A673 (cell line): Measurements from ENCODE around the gene BHMT2. TPM values are rescaled to one million over a fixed set of nuclear protein-coding genes. Genes with fewer than 3 reads are reported as not detected.

Experiments
- BruUV-seq: library from RNA; stranded (reverse); fragments of 400-500 nt; replicated peaks from 2 replicates; lab custom pipeline; 2021; lab: Mats Ljungman, UMichigan
- CTCF ChIA-PET: fragments of 300-600 bp; sonication (Branson Sonifier 250); formaldehyde crosslinking; loops from one replicate; lab custom pipeline; 2022; ENCODE audit warnings: antibody characterized with exemption; lab: Charles Lee
- POLR2A ChIA-PET: fragments of 300-600 bp; sonication (Branson Sonifier 250); formaldehyde crosslinking; loops from one replicate; lab custom pipeline; 2022; ENCODE audit warnings: antibody characterized with exemption; ENCODE audit not compliant: low non-redundant PET; lab: Charles Lee
- DNase-seq: peaks from one replicate; pipeline ENCODE4 v3.0.0-alpha.2; 2015; ENCODE audit warnings: low spot score
- H3K27ac ChIP-seq: fragments of 200-600 bp; sonication (generic); 2 replicates; pipeline ENCODE4 v1.5.1; 2016; ENCODE audit warnings: mixed run types, low read depth, mild to moderate bottlenecking, mixed read lengths, antibody characterized with exemption, low read length; ENCODE audit not compliant: poor library complexity, severe bottlenecking
- H3K27me3 ChIP-seq: fragments of 200-600 bp; sonication (generic); replicated peaks from 2 replicates; pipeline ENCODE4 v1.6.1; 2017; ENCODE audit warnings: mixed run types, low read depth, mild to moderate bottlenecking, mixed read lengths, antibody characterized with exemption, low read length; ENCODE audit not compliant: insufficient read depth, poor library complexity
- H3K36me3 ChIP-seq: fragments of 200-600 bp; sonication (generic); 2 replicates; pipeline ENCODE4 v1.6.1; 2016; ENCODE audit warnings: mixed run types, mild to moderate bottlenecking, mixed read lengths, antibody characterized with exemption, low read length; ENCODE audit not compliant: insufficient read depth, poor library complexity, severe bottlenecking
- H3K4me1 ChIP-seq: fragments of 200-600 bp; sonication (generic); 2 replicates; pipeline ENCODE4 v1.6.1; 2017; ENCODE audit warnings: mixed run types, mild to moderate bottlenecking, mixed read lengths, antibody characterized with exemption, low read length; ENCODE audit not compliant: insufficient read depth, poor library complexity, severe bottlenecking
- H3K4me3 ChIP-seq: fragments of 200-600 bp; sonication (generic); 2 replicates; pipeline ENCODE4 v1.5.1; 2016; ENCODE audit warnings: low read depth, mixed run types, mild to moderate bottlenecking, mixed read lengths, low read length; ENCODE audit not compliant: poor library complexity, severe bottlenecking
- H3K9me3 ChIP-seq: fragments of 200-600 bp; sonication (generic); 2 replicates; pipeline ENCODE4 v1.6.1; 2016; ENCODE audit warnings: mixed run types, low read depth, mild to moderate bottlenecking, mixed read lengths, antibody characterized with exemption, low read length; ENCODE audit not compliant: poor library complexity, severe bottlenecking
- EZH2 ChIP-seq: fragments of 200-600 bp; sonication (generic); IDR thresholded peaks from 2 replicates; pipeline ENCODE4 v1.6.1; 2017; ENCODE audit warnings: borderline replicate concordance, low read depth, mild to moderate bottlenecking, mixed read lengths, antibody characterized with exemption, low read length; ENCODE audit not compliant: poor library complexity, severe bottlenecking
- intact Hi-C: fragments of 100-400 bp; cut with micrococcal nuclease; formaldehyde crosslinking; loops from one replicate; pipeline ENCODE4 v1.10.0; 2022; ENCODE audit not compliant: unreplicated experiment
- total RNA-seq: library from RNA; stranded (reverse); gene quantifications from 2 replicates; pipeline ENCODE4 v1.2.3, GENCODE V29; 2021
- TF ChIP-seq, protein P1 (sequence below): fragments of 300-800, 200-600 bp; sonication (generic); conservative IDR thresholded peaks from 2 replicates; pipeline ENCODE4 v1.5.1; 2017; ENCODE audit warnings: low read depth, mild to moderate bottlenecking, antibody characterized with exemption, low read length, moderate library complexity, mixed read lengths

The BHMT2 gene
- total RNA-seq, 1 experiment from 2014 or later = 0.19 TPM

DNA sequence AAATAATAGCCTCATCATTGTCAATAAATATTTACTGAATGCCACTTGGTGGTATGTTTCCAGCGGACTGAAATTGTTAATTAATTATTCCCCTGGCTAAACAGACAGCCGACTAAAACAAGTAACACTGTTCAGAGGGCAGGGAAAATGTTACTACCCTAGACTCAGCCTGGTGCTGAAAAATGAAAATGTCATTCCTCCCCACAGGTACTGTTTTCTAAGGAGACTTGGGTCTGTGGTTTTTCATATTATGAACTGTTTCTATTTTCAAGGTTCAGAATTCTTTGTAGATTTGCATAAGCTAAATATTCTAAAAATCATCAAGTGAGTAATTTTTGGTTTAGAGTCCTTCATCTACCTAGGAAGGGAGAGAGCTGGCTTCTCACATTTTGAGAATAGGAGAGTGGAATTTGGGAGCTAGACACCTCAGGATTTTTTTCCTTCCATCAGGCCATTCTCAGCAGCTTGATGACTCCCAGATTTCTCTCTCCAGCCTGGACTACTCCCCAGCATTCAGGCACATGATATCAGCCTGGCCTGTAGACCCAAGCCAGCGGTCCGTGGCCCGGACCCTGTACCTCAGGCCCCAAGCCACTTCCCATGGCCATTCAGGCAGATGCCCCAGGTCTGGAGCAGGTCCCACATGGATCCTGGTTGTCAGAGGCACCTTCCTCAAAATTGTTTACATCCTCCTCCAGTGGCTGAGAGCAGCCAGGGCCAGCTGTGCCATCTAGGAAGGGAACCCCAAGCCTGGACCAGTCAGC is 66.4 kb downstream of the BHMT2 start:
- H3K4me1 ChIP-seq = peaks cover 5% of the 10 kb centered on the region
- no peaks in the 10 kb centered on the region for H3K27me3 ChIP-seq
- H3K4me3 ChIP-seq = no peak overlapping the region
- H3K27ac ChIP-seq = no peak overlapping the region
- no peaks in the 10 kb centered on the region for H3K36me3 ChIP-seq
- POLR2A ChIA-PET = no interaction called here
- BruUV-seq = no TSS peak
- intact Hi-C loops = no loop called here
- no peaks in the 10 kb centered on the region for H3K9me3 ChIP-seq
- TF ChIP-seq EZH2 = no peak
- TF ChIP-seq, protein P1, sequence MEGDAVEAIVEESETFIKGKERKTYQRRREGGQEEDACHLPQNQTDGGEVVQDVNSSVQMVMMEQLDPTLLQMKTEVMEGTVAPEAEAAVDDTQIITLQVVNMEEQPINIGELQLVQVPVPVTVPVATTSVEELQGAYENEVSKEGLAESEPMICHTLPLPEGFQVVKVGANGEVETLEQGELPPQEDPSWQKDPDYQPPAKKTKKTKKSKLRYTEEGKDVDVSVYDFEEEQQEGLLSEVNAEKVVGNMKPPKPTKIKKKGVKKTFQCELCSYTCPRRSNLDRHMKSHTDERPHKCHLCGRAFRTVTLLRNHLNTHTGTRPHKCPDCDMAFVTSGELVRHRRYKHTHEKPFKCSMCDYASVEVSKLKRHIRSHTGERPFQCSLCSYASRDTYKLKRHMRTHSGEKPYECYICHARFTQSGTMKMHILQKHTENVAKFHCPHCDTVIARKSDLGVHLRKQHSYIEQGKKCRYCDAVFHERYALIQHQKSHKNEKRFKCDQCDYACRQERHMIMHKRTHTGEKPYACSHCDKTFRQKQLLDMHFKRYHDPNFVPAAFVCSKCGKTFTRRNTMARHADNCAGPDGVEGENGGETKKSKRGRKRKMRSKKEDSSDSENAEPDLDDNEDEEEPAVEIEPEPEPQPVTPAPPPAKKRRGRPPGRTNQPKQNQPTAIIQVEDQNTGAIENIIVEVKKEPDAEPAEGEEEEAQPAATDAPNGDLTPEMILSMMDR = no peak
- CTCF ChIA-PET = no interaction called here
- DNase-seq = no peak

DNA sequence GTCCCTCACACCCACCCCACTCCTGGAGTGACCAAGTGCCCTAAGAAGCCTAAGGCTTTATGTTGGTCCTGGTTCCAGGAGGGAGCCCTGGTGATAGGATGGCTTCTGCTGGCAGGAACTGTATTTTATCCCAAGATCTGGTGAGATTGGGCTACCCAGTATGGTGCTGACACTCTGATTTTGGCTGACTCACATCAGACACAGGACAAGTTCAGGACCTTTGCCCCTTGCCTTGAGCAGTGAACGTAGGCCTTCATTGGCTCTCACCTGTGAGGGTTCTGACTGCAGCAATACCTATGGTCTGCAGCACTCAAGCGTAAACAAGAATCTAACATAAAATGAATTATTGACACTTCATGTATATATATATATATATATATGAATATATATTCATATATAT is 67.1 kb downstream of the BHMT2 start:
- ChIA-PET POLR2A (no interaction called here), CTCF (no interaction called here)
- Histone ChIP-seq H3K36me3 (no peaks in the 10 kb centered on the region), H3K9me3 (no peaks in the 10 kb centered on the region), H3K27ac (no peak overlapping the region), H3K27me3 (no peaks in the 10 kb centered on the region), H3K4me1 (peaks cover 5% of the 10 kb centered on the region), H3K4me3 (no peak overlapping the region)
- intact Hi-C loops = no loop called here
- TF ChIP-seq, protein P1 = no peak
- TF ChIP-seq EZH2 = no peak
- no TSS peak for BruUV-seq
- DNase-seq = no peak

Other genes starting within 250 kb of the BHMT2 start
- 16.8 and 17.7 TPM in 2 replicates for gene ARSB, start 84.5 kb upstream of the BHMT2 start, total RNA-seq
- 0.15 and 0.59 TPM in 2 replicates for gene DMGDH, start 93 bp upstream of the BHMT2 start, total RNA-seq
- not detected in 2 replicates for gene BHMT, start 42.0 kb downstream of the BHMT2 start, total RNA-seq
- 3.5 and 4.0 TPM in 2 replicates for gene JMY, start 166.4 kb downstream of the BHMT2 start, total RNA-seq